Thoracic aorta (tissue), 2 donors: ENCODE data around the gene SLC43A1. TPM values are rescaled to one million over a fixed set of nuclear protein-coding genes. Genes with fewer than 3 reads are reported as not detected.

Experiments used
- ATAC-seq: fragments of 150-250 bp; one replicate; pipeline ENCODE4 v1.8.0; 2017; ENCODE audit warnings: low read depth; ENCODE audit not compliant: insufficient number of reproducible peaks, low FRiP score
- DNase-seq: peaks from one replicate; pipeline ENCODE4 v3.0.0-alpha.2; 2020; ENCODE audit warnings: low spot score
- H3K27ac ChIP-seq, 2 donors: fragments of 200-600 bp; sonication (generic); 1 replicate in 1 of 2; 2 replicates in 1 of 2; pipeline ENCODE4 v1.5.1; 2016; ENCODE audit warnings: mild to moderate bottlenecking in 2 of 2, moderate library complexity in 2 of 2
- H3K27me3 ChIP-seq: fragments of 200-600 bp; sonication (generic); replicated peaks from 2 replicates; pipeline ENCODE4 v1.6.0; 2016; ENCODE audit warnings: mild to moderate bottlenecking; ENCODE audit not compliant: insufficient read depth
- H3K36me3 ChIP-seq: fragments of 200-600 bp; sonication (generic); one replicate; pipeline ENCODE4 v1.5.1; 2016
- H3K4me1 ChIP-seq, 2 donors: fragments of 200-600 bp; sonication (generic); 1 replicate in 1 of 2; 2 replicates in 1 of 2; pipeline versions ENCODE4 v1.5.1 to v1.6.0; 2016; ENCODE audit warnings: low read depth in 2 of 2, mild to moderate bottlenecking in 1 of 2; ENCODE audit not compliant: control insufficient read depth in 1 of 2
- H3K4me3 ChIP-seq: fragments of 200-600 bp; sonication (generic); 2 replicates; pipeline ENCODE4 v1.5.1; 2016; ENCODE audit warnings: mild to moderate bottlenecking
- H3K9me3 ChIP-seq: fragments of 200-600 bp; sonication (generic); 2 replicates; pipeline ENCODE4 v1.5.1; 2016
- total RNA-seq, 2 donors: library from RNA; depleted of rRNA; stranded (reverse); fragments of >200 nt; gene quantifications; one replicate each; pipeline versions ENCODE4 v1.1.0 to v1.2.3, GENCODE V29; 2016
- TF ChIP-seq, protein P1 (sequence below): fragments of 200-600 bp; sonication (generic); IDR thresholded peaks from one replicate; pipeline ENCODE4 v1.5.1; 2019; ENCODE audit warnings: antibody characterized with exemption

Gene SLC43A1
- total RNA-seq, 2 donors from 2014 or later: 16.6 to 23.6 TPM

- ATAC-seq: no peak
- TF ChIP-seq, protein P1, sequence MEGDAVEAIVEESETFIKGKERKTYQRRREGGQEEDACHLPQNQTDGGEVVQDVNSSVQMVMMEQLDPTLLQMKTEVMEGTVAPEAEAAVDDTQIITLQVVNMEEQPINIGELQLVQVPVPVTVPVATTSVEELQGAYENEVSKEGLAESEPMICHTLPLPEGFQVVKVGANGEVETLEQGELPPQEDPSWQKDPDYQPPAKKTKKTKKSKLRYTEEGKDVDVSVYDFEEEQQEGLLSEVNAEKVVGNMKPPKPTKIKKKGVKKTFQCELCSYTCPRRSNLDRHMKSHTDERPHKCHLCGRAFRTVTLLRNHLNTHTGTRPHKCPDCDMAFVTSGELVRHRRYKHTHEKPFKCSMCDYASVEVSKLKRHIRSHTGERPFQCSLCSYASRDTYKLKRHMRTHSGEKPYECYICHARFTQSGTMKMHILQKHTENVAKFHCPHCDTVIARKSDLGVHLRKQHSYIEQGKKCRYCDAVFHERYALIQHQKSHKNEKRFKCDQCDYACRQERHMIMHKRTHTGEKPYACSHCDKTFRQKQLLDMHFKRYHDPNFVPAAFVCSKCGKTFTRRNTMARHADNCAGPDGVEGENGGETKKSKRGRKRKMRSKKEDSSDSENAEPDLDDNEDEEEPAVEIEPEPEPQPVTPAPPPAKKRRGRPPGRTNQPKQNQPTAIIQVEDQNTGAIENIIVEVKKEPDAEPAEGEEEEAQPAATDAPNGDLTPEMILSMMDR: peak; percentile 37
- DNase-seq: no peak
- Histone ChIP-seq H3K4me3 (peak overlapping the region; percentile 45), H3K36me3 (peaks cover 15% of the 10 kb centered on the region), H3K27me3 (peaks cover 6% of the 10 kb centered on the region), H3K4me1 (peaks cover 6 to 11% of the 10 kb centered on the region in 2 donors), H3K27ac (no peak overlapping the region), H3K9me3 (no peaks in the 10 kb centered on the region)
These were observed 32.5 kb downstream of the SLC43A1 start for GRCh38 chr11:57482782-57483561.

DNA sequence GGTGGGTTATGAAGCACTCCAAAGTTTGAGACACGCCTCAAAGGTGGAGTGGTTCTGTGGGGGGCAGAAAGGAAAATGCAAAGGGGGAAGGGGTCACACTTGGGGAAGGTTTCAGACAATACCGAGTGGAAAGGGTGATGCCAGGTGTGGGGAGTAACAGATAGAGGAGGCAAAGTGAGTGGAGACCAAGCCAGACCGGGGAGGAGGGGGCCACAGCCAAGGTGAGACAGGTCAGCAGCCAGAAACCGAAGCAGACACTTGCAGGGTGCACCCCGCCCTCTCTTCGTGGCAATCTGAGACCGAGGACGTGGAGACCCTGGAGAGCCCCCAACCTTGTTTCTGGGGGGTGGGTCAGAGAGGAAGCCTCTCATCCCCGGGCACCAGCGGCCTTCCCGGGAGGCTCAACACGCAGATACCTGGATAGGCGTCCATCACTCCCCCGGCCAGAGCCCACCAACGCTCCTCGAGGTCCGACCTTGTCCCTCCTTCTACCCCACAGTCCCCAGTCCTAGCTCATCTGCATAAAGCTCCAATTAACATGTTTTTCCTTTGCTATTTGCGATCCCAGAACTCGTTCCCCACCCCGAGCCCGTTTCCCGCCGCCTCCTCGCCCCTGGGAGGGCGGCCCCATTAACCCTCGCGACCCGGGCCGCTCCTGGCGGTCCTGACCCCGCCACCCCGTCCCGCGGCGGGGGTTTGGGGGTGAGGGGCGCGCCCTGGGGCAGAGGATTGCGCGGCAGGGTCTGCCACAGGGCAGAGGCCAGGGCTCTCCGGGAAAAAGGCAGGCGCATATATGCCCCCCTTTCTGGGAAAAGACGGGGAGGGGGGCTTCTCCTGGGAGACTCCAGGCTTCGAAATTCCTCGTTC is 33.4 kb downstream of the SLC43A1 start:
- DNase-seq: no peak
- Histone ChIP-seq H3K27me3 (peaks cover 6% of the 10 kb centered on the region), H3K36me3 (peaks cover 14% of the 10 kb centered on the region), H3K27ac (no peak overlapping the region), H3K9me3 (no peaks in the 10 kb centered on the region), H3K4me3 (no peak overlapping the region), H3K4me1 (peaks cover 6 to 11% of the 10 kb centered on the region in 2 donors)
- ATAC-seq: no peak
- TF ChIP-seq, protein P1: no peak

DNA sequence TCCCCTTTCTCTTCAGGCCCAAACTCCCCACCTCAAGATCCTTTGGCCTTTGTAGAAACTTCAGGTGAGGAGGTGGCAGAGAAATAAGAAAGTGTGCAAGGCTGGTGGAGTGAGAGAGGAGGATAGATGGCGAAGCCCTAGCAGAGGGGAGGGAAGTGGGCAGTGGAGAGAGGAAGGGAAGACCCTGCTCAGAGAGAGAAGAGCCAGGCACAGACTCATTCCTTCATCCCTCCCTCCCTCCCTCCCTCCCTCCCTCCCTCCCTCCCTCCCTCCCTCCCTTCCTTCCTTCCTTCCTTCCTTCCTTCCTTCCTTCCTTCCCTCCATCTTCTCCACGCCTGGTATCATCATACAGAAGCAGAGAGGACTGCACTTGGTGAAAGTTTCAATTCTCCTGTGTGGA is 34.2 kb downstream of the SLC43A1 start:
- TF ChIP-seq, protein P1: no peak
- peaks cover 6% of the 10 kb centered on the region for H3K27me3 ChIP-seq
- H3K27ac ChIP-seq: no peak overlapping the region

DNA sequence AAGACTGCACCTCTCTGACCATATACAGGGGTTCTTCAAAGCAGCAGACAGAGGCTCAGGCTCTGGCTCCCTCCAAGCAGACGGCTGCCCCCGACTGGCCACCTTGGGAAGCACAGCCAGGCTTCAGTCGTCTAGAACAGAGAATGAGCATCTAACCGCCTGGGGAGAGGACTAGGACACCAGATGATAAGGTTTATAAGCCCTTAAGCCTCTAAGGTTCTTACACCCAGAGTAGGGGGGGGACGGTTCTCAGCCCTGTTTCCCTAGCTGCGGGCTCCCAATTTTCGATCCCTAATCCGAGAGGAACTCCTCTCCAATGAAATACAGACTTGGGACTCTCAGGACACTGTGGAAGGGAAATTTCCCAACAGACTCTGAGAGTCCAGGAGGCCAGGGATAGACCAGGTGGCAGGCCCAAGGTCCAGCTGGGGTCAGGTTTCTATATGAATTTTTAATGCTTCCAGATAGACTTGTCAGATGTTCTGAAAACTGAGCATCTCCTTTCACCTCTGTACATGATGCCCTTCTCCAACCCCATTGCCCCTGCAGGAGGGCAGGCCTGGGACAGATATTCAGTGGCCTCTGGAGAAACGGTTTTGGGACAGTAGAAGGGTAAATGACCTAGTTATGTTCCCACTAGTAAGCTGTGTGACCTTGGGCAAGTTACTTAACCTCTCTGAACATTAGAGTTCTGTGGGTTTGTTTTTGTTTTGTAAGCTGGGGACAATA is 34.9 kb downstream of the SLC43A1 start:
- ATAC-seq: no peak
- Histone ChIP-seq H3K27ac (no peak overlapping the region), H3K4me1 (peaks cover 12 to 27% of the 10 kb centered on the region in 2 donors), H3K9me3 (no peaks in the 10 kb centered on the region), H3K27me3 (peaks cover 6% of the 10 kb centered on the region), H3K4me3 (no peak overlapping the region), H3K36me3 (peaks cover 11% of the 10 kb centered on the region)
- TF ChIP-seq, protein P1: peak; percentile 57
- DNase-seq: no peak

More for the DNA sequence above, 34.2 kb downstream of the SLC43A1 start:
- peaks cover 14% of the 10 kb centered on the region for H3K36me3 ChIP-seq
- H3K4me1 ChIP-seq: peaks cover 6 to 19% of the 10 kb centered on the region in 2 donors
- ATAC-seq (no peak), DNase-seq (no peak)
- H3K4me3 ChIP-seq: no peak overlapping the region
- H3K9me3 ChIP-seq: no peaks in the 10 kb centered on the region
